ENCODE data around the gene NCMAP. TPM values are rescaled to one million over a fixed set of nuclear protein-coding genes. Genes with fewer than 3 reads are reported as not detected.

Gene NCMAP
- total RNA-seq, 1 donor from 2014 or later: not detected

- TF ChIP-seq, protein P1, sequence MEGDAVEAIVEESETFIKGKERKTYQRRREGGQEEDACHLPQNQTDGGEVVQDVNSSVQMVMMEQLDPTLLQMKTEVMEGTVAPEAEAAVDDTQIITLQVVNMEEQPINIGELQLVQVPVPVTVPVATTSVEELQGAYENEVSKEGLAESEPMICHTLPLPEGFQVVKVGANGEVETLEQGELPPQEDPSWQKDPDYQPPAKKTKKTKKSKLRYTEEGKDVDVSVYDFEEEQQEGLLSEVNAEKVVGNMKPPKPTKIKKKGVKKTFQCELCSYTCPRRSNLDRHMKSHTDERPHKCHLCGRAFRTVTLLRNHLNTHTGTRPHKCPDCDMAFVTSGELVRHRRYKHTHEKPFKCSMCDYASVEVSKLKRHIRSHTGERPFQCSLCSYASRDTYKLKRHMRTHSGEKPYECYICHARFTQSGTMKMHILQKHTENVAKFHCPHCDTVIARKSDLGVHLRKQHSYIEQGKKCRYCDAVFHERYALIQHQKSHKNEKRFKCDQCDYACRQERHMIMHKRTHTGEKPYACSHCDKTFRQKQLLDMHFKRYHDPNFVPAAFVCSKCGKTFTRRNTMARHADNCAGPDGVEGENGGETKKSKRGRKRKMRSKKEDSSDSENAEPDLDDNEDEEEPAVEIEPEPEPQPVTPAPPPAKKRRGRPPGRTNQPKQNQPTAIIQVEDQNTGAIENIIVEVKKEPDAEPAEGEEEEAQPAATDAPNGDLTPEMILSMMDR (IDR thresholded peaks at IDR 0.05; ENCODE audit: partially characterized antibody, unreplicated experiment): no peak
- no peak for DNase-seq
- H3K9me3 Mint-ChIP-seq (ENCODE audit: unreplicated experiment): no peaks in the 10 kb centered on the region
- H3K4me1 Mint-ChIP-seq (ENCODE audit: low read depth, unreplicated experiment): no peaks in the 10 kb centered on the region
- no peak overlapping the region for H3K4me3 Mint-ChIP-seq (ENCODE audit: unreplicated experiment)
- H3K27ac Mint-ChIP-seq (ENCODE audit: unreplicated experiment): no peak overlapping the region
- peaks cover 4% of the 10 kb centered on the region for H3K27me3 Mint-ChIP-seq (ENCODE audit: unreplicated experiment)
- H3K36me3 Mint-ChIP-seq (ENCODE audit: unreplicated experiment): no peaks in the 10 kb centered on the region
Measured at GRCh38 chr1:24600551-24600950, 44.7 kb downstream of the NCMAP start.

GRCh38 chr1:24605534-24606295, 49.8 kb downstream of the NCMAP start:
- no peaks in the 10 kb centered on the region for H3K9me3 Mint-ChIP-seq (ENCODE audit: unreplicated experiment)
- H3K4me3 Mint-ChIP-seq (ENCODE audit: unreplicated experiment): no peak overlapping the region
- H3K4me1 Mint-ChIP-seq (ENCODE audit: low read depth, unreplicated experiment): no peaks in the 10 kb centered on the region
- H3K36me3 Mint-ChIP-seq (ENCODE audit: unreplicated experiment): no peaks in the 10 kb centered on the region
- TF ChIP-seq, protein P1 (IDR thresholded peaks at IDR 0.05; ENCODE audit: partially characterized antibody, unreplicated experiment): no peak
- DNase-seq: no peak
- no peak overlapping the region for H3K27ac Mint-ChIP-seq (ENCODE audit: unreplicated experiment)
- peaks cover 3% of the 10 kb centered on the region for H3K27me3 Mint-ChIP-seq (ENCODE audit: unreplicated experiment)

DNA sequence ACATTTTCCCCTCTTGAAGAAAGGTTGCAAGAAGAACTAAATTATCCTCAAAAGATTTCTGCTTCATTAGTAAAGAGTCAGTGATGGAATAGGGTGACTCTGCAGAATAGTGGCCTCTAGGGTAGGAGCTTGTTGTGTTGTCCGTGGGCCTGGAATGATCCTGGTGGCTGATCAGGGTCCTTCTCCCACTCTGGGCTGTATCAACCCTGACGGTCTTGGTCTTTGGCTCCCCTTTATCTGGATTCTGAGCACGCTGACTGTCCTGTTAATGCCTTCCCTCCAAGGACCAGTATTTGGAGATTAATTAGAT, 50.4 kb downstream of the NCMAP start:
- H3K36me3 Mint-ChIP-seq (ENCODE audit: unreplicated experiment): no peaks in the 10 kb centered on the region
- no peak overlapping the region for H3K4me3 Mint-ChIP-seq (ENCODE audit: unreplicated experiment)
- TF ChIP-seq, protein P1 (IDR thresholded peaks at IDR 0.05; ENCODE audit: partially characterized antibody, unreplicated experiment): no peak
- H3K9me3 Mint-ChIP-seq (ENCODE audit: unreplicated experiment): no peaks in the 10 kb centered on the region
- peaks cover 3% of the 10 kb centered on the region for H3K27me3 Mint-ChIP-seq (ENCODE audit: unreplicated experiment)
- no peak for DNase-seq
- no peaks in the 10 kb centered on the region for H3K4me1 Mint-ChIP-seq (ENCODE audit: low read depth, unreplicated experiment)
- H3K27ac Mint-ChIP-seq (ENCODE audit: unreplicated experiment): no peak overlapping the region

DNA sequence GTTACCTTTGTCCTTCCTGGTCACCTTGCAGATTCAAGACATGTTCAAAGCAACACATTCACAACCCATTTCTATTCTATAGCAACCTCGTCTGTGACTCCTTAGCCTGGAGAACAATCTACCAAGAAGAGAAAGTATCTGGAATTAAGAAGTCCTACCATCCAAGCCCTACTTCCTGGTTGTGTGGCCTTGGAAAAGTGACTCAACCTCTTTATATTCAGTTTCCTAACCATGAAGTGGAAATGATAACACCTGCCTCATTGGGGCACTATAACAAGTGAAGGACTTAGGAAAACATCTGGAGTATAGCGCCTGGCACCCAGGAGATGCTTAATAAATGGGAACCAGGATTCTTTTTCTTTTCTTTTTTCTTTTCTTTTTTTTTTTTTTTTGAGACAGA, 50.7 kb downstream of the NCMAP start:
- no peaks in the 10 kb centered on the region for H3K9me3 Mint-ChIP-seq (ENCODE audit: unreplicated experiment)

GRCh38 chr1:24609949-24610517, 54.1 kb downstream of the NCMAP start:
- Mint-ChIP-seq H3K27ac (ENCODE audit: unreplicated experiment) (no peak overlapping the region), H3K4me1 (ENCODE audit: low read depth, unreplicated experiment) (no peaks in the 10 kb centered on the region), H3K36me3 (ENCODE audit: unreplicated experiment) (no peaks in the 10 kb centered on the region), H3K4me3 (ENCODE audit: unreplicated experiment) (no peak overlapping the region), H3K9me3 (ENCODE audit: unreplicated experiment) (no peaks in the 10 kb centered on the region), H3K27me3 (ENCODE audit: unreplicated experiment) (peaks cover 3% of the 10 kb centered on the region)
- TF ChIP-seq, protein P1 (IDR thresholded peaks at IDR 0.05; ENCODE audit: partially characterized antibody, unreplicated experiment): no peak
- DNase-seq: no peak

More for the DNA sequence above, 50.7 kb downstream of the NCMAP start:
- no peak for DNase-seq
- H3K4me3 Mint-ChIP-seq (ENCODE audit: unreplicated experiment): no peak overlapping the region
- H3K27me3 Mint-ChIP-seq (ENCODE audit: unreplicated experiment): peaks cover 3% of the 10 kb centered on the region
- H3K27ac Mint-ChIP-seq (ENCODE audit: unreplicated experiment): no peak overlapping the region
- TF ChIP-seq, protein P1 (IDR thresholded peaks at IDR 0.05; ENCODE audit: partially characterized antibody, unreplicated experiment): no peak
- no peaks in the 10 kb centered on the region for H3K36me3 Mint-ChIP-seq (ENCODE audit: unreplicated experiment)
- no peaks in the 10 kb centered on the region for H3K4me1 Mint-ChIP-seq (ENCODE audit: low read depth, unreplicated experiment)
